IMR-90 (cell line): Measurements from ENCODE around the gene ARID3C. TPM values are rescaled to one million over a fixed set of nuclear protein-coding genes. Genes with fewer than 3 reads are reported as not detected.

Source experiments
- ATAC-seq: fragments of 200-7000 bp; cut with Tn5 transposase; 2 replicates; pipeline ENCODE4 v1.9.1; 2020; ENCODE audit warnings: low read depth, mild to moderate bottlenecking, moderate library complexity
- BruUV-seq: library from RNA; stranded (reverse); fragments of 400-500 nt; replicated peaks from 2 replicates; lab custom pipeline; 2021; lab: Mats Ljungman, UMichigan
- CTCF ChIA-PET: fragments of 300-600 bp; formaldehyde crosslinking; extraction: SDS; loops from one replicate; lab custom pipeline; 2021; ENCODE audit warnings: antibody characterized with exemption; lab: Yijun Ruan, JAX
- POLR2A ChIA-PET: fragments of 300-600 bp; sonication (Branson Sonifier 250); formaldehyde crosslinking; loops from one replicate; lab custom pipeline; 2022; ENCODE audit warnings: antibody characterized with exemption; ENCODE audit not compliant: unreplicated experiment; lab: Charles Lee
- DNase-seq: peaks from one replicate; pipeline ENCODE4 v3.0.0; 2013
- H2AFZ ChIP-seq: replicated peaks from 2 replicates; pipeline ENCODE3; 2013; ENCODE audit warnings: low read length, mild to moderate bottlenecking; ENCODE audit not compliant: poor library complexity
- H2AK5ac ChIP-seq: 2 replicates; pipeline ENCODE4 v1.6.1; 2013; ENCODE audit warnings: low read depth, low read length, inconsistent platforms
- H2AK9ac ChIP-seq: replicated peaks from 2 replicates; pipeline ENCODE3; 2013; ENCODE audit warnings: mild to moderate bottlenecking, low read depth, low read length, moderate library complexity; ENCODE audit not compliant: poor library complexity
- H2BK120ac ChIP-seq: 2 replicates; pipeline ENCODE4 v1.6.1; 2013; ENCODE audit warnings: low read depth, low read length, inconsistent platforms
- H2BK15ac ChIP-seq: 3 replicates; pipeline ENCODE4 v1.6.1; 2013; ENCODE audit warnings: low read depth, low read length, inconsistent platforms
- H2BK20ac ChIP-seq: 2 replicates; pipeline ENCODE4 v1.6.1; 2013; ENCODE audit warnings: low read depth, mild to moderate bottlenecking, inconsistent platforms, low read length, moderate library complexity
- H2BK5ac ChIP-seq: 2 replicates; pipeline ENCODE4 v1.6.1; 2013; ENCODE audit warnings: mild to moderate bottlenecking, low read depth, low read length, inconsistent platforms; ENCODE audit not compliant: poor library complexity, severe bottlenecking
- H3K14ac ChIP-seq: replicated peaks from 2 replicates; pipeline ENCODE4 v1.6.1; 2013; ENCODE audit warnings: low read depth, low read length, inconsistent platforms
- H3K18ac ChIP-seq: 2 replicates; pipeline ENCODE4 v1.6.1; 2013; ENCODE audit warnings: low read depth, low read length, control low read depth
- H3K23ac ChIP-seq: 2 replicates; pipeline ENCODE4 v1.6.1; 2013; ENCODE audit warnings: low read depth, low read length, inconsistent platforms
- H3K27ac ChIP-seq: 2 replicates; pipeline ENCODE4 v1.5.1; 2013; ENCODE audit warnings: mild to moderate bottlenecking, control low read depth, low read length; ENCODE audit not compliant: insufficient read depth
- H3K27me3 ChIP-seq: 2 replicates; pipeline ENCODE4 v1.6.1; 2013; ENCODE audit warnings: low read length; ENCODE audit not compliant: control insufficient read depth, insufficient read depth
- H3K36me3 ChIP-seq: 2 replicates; pipeline ENCODE4 v1.6.1; 2013; ENCODE audit warnings: low read length, mixed read lengths; ENCODE audit not compliant: control insufficient read depth, insufficient read depth
- H3K4ac ChIP-seq: 2 replicates; pipeline ENCODE4 v1.6.1; 2013; ENCODE audit warnings: low read depth, low read length, inconsistent platforms
- H3K4me1 ChIP-seq: 2 replicates; pipeline ENCODE4 v1.6.1; 2013; ENCODE audit warnings: low read length, mixed read lengths; ENCODE audit not compliant: control insufficient read depth, insufficient read depth
- H3K4me2 ChIP-seq: 2 replicates; pipeline ENCODE4 v1.6.1; 2013; ENCODE audit warnings: low read depth, mild to moderate bottlenecking, control low read depth, low read length, moderate library complexity
- H3K4me3 ChIP-seq: 2 replicates; pipeline ENCODE4 v1.5.1; 2013; ENCODE audit warnings: low read depth, mild to moderate bottlenecking, control low read depth, low read length, moderate library complexity; ENCODE audit not compliant: insufficient read depth
- H3K56ac ChIP-seq: 2 replicates; pipeline ENCODE4 v1.6.1; 2013; ENCODE audit warnings: low read length, inconsistent platforms; ENCODE audit not compliant: insufficient read depth; ENCODE audit errors: extremely low read depth
- H3K79me1 ChIP-seq, 2 experiments: 2 replicates each; pipeline ENCODE4 v1.6.1; 2013; ENCODE audit warnings: low read length in 2 of 2, inconsistent platforms in 1 of 2, low read depth in 1 of 2
- H3K9ac ChIP-seq: 2 replicates; pipeline ENCODE4 v1.6.1; 2013; ENCODE audit warnings: low read depth, low read length, control low read depth
- H3K9me1 ChIP-seq: 2 replicates; pipeline ENCODE4 v1.6.1; 2013; ENCODE audit warnings: low read length, inconsistent platforms; ENCODE audit not compliant: insufficient read depth
- H3K9me3 ChIP-seq: 2 replicates; pipeline ENCODE4 v1.6.1; 2013; ENCODE audit warnings: low read length; ENCODE audit not compliant: control insufficient read depth, insufficient read depth
- H4K20me1 ChIP-seq: 2 replicates; pipeline ENCODE4 v1.6.1; 2013; ENCODE audit warnings: low read length, inconsistent platforms; ENCODE audit not compliant: insufficient read depth
- H4K5ac ChIP-seq: 2 replicates; pipeline ENCODE4 v1.6.1; 2013; ENCODE audit warnings: mild to moderate bottlenecking, low read depth, low read length, control low read depth
- H4K8ac ChIP-seq, 2 experiments: 2 replicates each; pipeline ENCODE4 v1.6.1; 2013; ENCODE audit warnings: low read depth in 2 of 2, low read length in 2 of 2, control low read depth in 1 of 2, inconsistent platforms in 1 of 2
- H4K91ac ChIP-seq: 2 replicates; pipeline ENCODE4 v1.6.1; 2013; ENCODE audit warnings: low read depth, low read length, inconsistent platforms; ENCODE audit not compliant: insufficient read depth
- BHLHE40 ChIP-seq: fragments of 150-350 bp; IDR thresholded peaks from 2 replicates; pipeline ENCODE4 v1.6.1; 2016; ENCODE audit warnings: mild to moderate bottlenecking, low read depth, low read length
- CEBPB ChIP-seq: IDR thresholded peaks from 2 replicates; pipeline ENCODE4 v1.6.1; 2012; ENCODE audit warnings: low read depth, low read length, improper control_type of control experiment
- CHD1 ChIP-seq: IDR thresholded peaks from 2 replicates; pipeline ENCODE4 v1.6.1; 2012; ENCODE audit warnings: low read depth, low read length, improper control_type of control experiment
- CTCF ChIP-seq: conservative IDR thresholded peaks from 2 replicates; pipeline ENCODE4 v1.5.1; 2012; ENCODE audit warnings: mild to moderate bottlenecking, low read depth, low read length, improper control_type of control experiment
- ELK1 ChIP-seq: fragments of 150-350 bp; IDR thresholded peaks from 2 replicates; pipeline ENCODE4 v1.6.1; 2016; ENCODE audit warnings: low read depth, mild to moderate bottlenecking, low read length, moderate library complexity, borderline replicate concordance
- FOS ChIP-seq: fragments of 150-350 bp; IDR thresholded peaks from 2 replicates; pipeline ENCODE4 v1.6.1; 2016; ENCODE audit warnings: low read depth, low read length
- MAFK ChIP-seq: IDR thresholded peaks from 2 replicates; pipeline ENCODE4 v1.6.1; 2012; ENCODE audit warnings: low read depth, low read length, improper control_type of control experiment
- MAZ ChIP-seq: IDR thresholded peaks from 2 replicates; pipeline ENCODE4 v1.6.1; 2012; ENCODE audit warnings: low read depth, mild to moderate bottlenecking, low read length, improper control_type of control experiment, moderate library complexity, borderline replicate concordance
- MXI1 ChIP-seq: IDR thresholded peaks from 2 replicates; pipeline ENCODE4 v1.6.1; 2012; ENCODE audit warnings: low read depth, mild to moderate bottlenecking, low read length, moderate library complexity, borderline replicate concordance
- NFE2L2 ChIP-seq: fragments of 150-350 bp; IDR thresholded peaks from 2 replicates; pipeline ENCODE4 v1.6.1; 2016; ENCODE audit warnings: low read depth, mild to moderate bottlenecking, low read length
- POLR2A ChIP-seq: IDR thresholded peaks from 2 replicates; pipeline ENCODE4 v1.6.1; 2012; ENCODE audit warnings: mild to moderate bottlenecking, low read depth, low read length
- RAD21 ChIP-seq: IDR thresholded peaks from 2 replicates; pipeline ENCODE4 v1.6.1; 2012; ENCODE audit warnings: low read length, improper control_type of control experiment
- RCOR1 ChIP-seq: IDR thresholded peaks from 2 replicates; pipeline ENCODE4 v1.6.1; 2012; ENCODE audit warnings: mild to moderate bottlenecking, low read length, improper control_type of control experiment; ENCODE audit not compliant: insufficient replicate concordance
- RFX5 ChIP-seq: IDR thresholded peaks from 2 replicates; pipeline ENCODE4 v1.8.0; 2012; ENCODE audit warnings: low read depth, mild to moderate bottlenecking, low read length, moderate library complexity
- SMC3 ChIP-seq: fragments of 150-350 bp; IDR thresholded peaks from 2 replicates; pipeline ENCODE4 v1.6.1; 2016; ENCODE audit warnings: low read depth, mild to moderate bottlenecking, antibody characterized with exemption, low read length, moderate library complexity
- USF2 ChIP-seq: fragments of 150-350 bp; IDR thresholded peaks from 2 replicates; pipeline ENCODE4 v1.6.1; 2017; ENCODE audit warnings: mild to moderate bottlenecking, antibody characterized with exemption, low read length, low read depth
- WGBS, 2 experiments: methylation state at CpG; one replicate each; pipeline versions ENCODE4 v1.1.5 to v1.1.7; 2013; ENCODE audit warnings: missing lambda C conversion rate in 2 of 2; ENCODE audit not compliant: insufficient read length in 1 of 2; ENCODE audit errors: extremely low coverage in 2 of 2; 5-methylcytosine and 5-hydroxymethylcytosine counted together
- dilution Hi-C: fragments of 300-500 bp; cut with HindIII; formaldehyde crosslinking; loops from one replicate; pipeline ENCODE4 v1.14.3; 2018; ENCODE audit warnings: low sequenced_read_pairs; ENCODE audit not compliant: unreplicated experiment
- in situ Hi-C: fragments of 300-500 bp; cut with MboI; formaldehyde crosslinking; loops from 3 replicates; pipeline ENCODE4 v1.14.3; 2019; ENCODE audit warnings: low sequenced_read_pairs, inconsistent platforms, mixed read lengths
- intact Hi-C: fragments of 100-400 bp; cut with micrococcal nuclease; formaldehyde crosslinking; loops from 2 replicates; pipeline ENCODE4 v1.10.0; 2022
- polyA plus RNA-seq, 3 experiments: library from polyadenylated mRNA; depleted of rRNA; stranded (reverse); fragments of >200 nt; gene quantifications; 2 replicates each; pipeline ENCODE4 v1.2.3, GENCODE V29; 2012; ENCODE audit warnings: low replicate concordance in 1 of 3
- total RNA-seq: library from RNA; depleted of rRNA; stranded (reverse); fragments of >200 nt; gene quantifications from 2 replicates; pipeline ENCODE4 v1.2.3, GENCODE V29; 2012

The ARID3C gene
- total and polyA plus RNA-seq, 2 of the 4 experiments (the other 2 are of a cell fraction): 0.07 TPM; not detected in 1

- ATAC-seq (no peak), DNase-seq (peak; percentile 54)
- H2AFZ ChIP-seq: peak overlapping the region; percentile 35
- peak overlapping the region; percentile 81 for H2AK9ac ChIP-seq
- H3K4me3 ChIP-seq: peak overlapping the region; percentile 75
- no peaks in the 10 kb centered on the region for H3K9me3 ChIP-seq
- no peak overlapping the region for H2BK5ac ChIP-seq
- TF ChIP-seq CEBPB (no peak), BHLHE40 (no peak), NFE2L2 (no peak), RCOR1 (no peak), MXI1 (no peak), MAFK (no peak), CTCF (no peak), SMC3 (no peak), FOS (no peak), MAZ (no peak), POLR2A (no peak), USF2 (no peak), ELK1 (no peak), RAD21 (no peak), RFX5 (no peak), CHD1 (no peak)
- in situ Hi-C loops: no loop called here
- H3K14ac ChIP-seq: peak overlapping the region; percentile 38
- dilution Hi-C loops: no loop called here
- BruUV-seq: no TSS peak
- peaks cover 15 to 53% of the 10 kb centered on the region in 2 experiments for H3K79me1 ChIP-seq
- H3K4me1 ChIP-seq: peaks cover 42% of the 10 kb centered on the region
- peak overlapping the region; percentile 90 for H3K4ac ChIP-seq
- H3K18ac ChIP-seq: no peak overlapping the region; the same call in 1 of the 2 replicates
- H3K9me1 ChIP-seq: peaks cover 32% of the 10 kb centered on the region
- H3K4me2 ChIP-seq: peak overlapping the region; percentile 99
- CTCF ChIA-PET: no interaction called here
- peak overlapping the region; percentile 88 for H3K27ac ChIP-seq
- 70% methylated on average over 2 of the region's 4 CpGs; no CpG with 5 or more reads in 1 of the 2 experiments for WGBS, 2 experiments
- H2BK20ac ChIP-seq: no peak overlapping the region
- H2BK120ac ChIP-seq: no peak overlapping the region
- no peak overlapping the region; the same call in 2 of the 3 replicates for H2BK15ac ChIP-seq
- POLR2A ChIA-PET: no interaction called here
- H4K5ac ChIP-seq: peak overlapping the region; percentile 99
- peaks cover 16% of the 10 kb centered on the region for H3K36me3 ChIP-seq
- peak overlapping the region; percentile 41 for H3K23ac ChIP-seq
- peak overlapping the region; percentile 84; the same call in 1 of the 2 replicates for H4K91ac ChIP-seq
- peak overlapping the region; percentile 81 to 94 for H4K8ac ChIP-seq
- no peaks in the 10 kb centered on the region for H4K20me1 ChIP-seq
- H3K27me3 ChIP-seq: no peaks in the 10 kb centered on the region
- H3K9ac ChIP-seq: peak overlapping the region; percentile 99
- H3K56ac ChIP-seq: peak overlapping the region; percentile 89; the same call in 1 of the 2 replicates
- intact Hi-C loops: no loop called here
- peak overlapping the region; percentile 45 for H2AK5ac ChIP-seq
Measured at GRCh38 chr9:34651321-34651720, 22.5 kb upstream of the ARID3C start.
